B cell (primary cell): ENCODE measurements around the gene KRTAP4-3. TPM values are rescaled to one million over a fixed set of nuclear protein-coding genes. Genes with fewer than 3 reads are reported as not detected.

Source experiments
- ATAC-seq: fragments of 200-7000 bp; cut with Tn5 transposase; one replicate; pipeline ENCODE4 v1.10.0; 2021; ENCODE audit warnings: low read depth, mild to moderate bottlenecking, moderate number of reproducible peaks, moderate library complexity
- CTCF ChIA-PET: fragments of 350-600 bp; sonication (Branson Sonifier 250); formaldehyde crosslinking; loops from one replicate; lab custom pipeline; 2021; ENCODE audit warnings: antibody characterized with exemption, inconsistent platforms; lab: Charles Lee
- POLR2A ChIA-PET: fragments of 350-600 bp; sonication (Branson Sonifier 250); formaldehyde crosslinking; loops from one replicate; lab custom pipeline; 2021; ENCODE audit warnings: antibody characterized with exemption; lab: Charles Lee
- DNase-seq: peaks from one replicate; pipeline ENCODE4 v3.0.0; 2013
- H2AFZ ChIP-seq: 2 replicates; pipeline ENCODE4 v1.6.1; 2012; ENCODE audit warnings: mild to moderate bottlenecking, low read depth, low read length; ENCODE audit not compliant: insufficient read depth, poor library complexity, severe bottlenecking
- H3K27ac ChIP-seq, 2 donors: 1 replicate in 1 of 2; 2 replicates in 1 of 2; pipeline ENCODE4 v1.5.1; 2012 to 2013; ENCODE audit warnings: low read length in 2 of 2, mild to moderate bottlenecking in 2 of 2, moderate library complexity in 1 of 2
- H3K27me3 ChIP-seq, 4 experiments: fragments of 200-600 bp in 1 of 4; sonication (generic) in 1 of 4; replicated peaks in 1 of 4; 1 replicate in 2 of 4; 2 replicates in 2 of 4; pipeline versions ENCODE4 v1.6.1 to v1.7.0; 2013 to 2016; ENCODE audit warnings: low read length in 3 of 4, mild to moderate bottlenecking in 2 of 4, mixed read lengths in 1 of 4, moderate library complexity in 1 of 4; ENCODE audit not compliant: insufficient read depth in 4 of 4, control insufficient read depth in 3 of 4; ENCODE audit errors: control extremely low read depth in 1 of 4
- H3K36me3 ChIP-seq, 2 experiments: replicated peaks in 1 of 2; 1 replicate in 1 of 2; 2 replicates in 1 of 2; pipeline versions ENCODE4 v1.6.1 to v1.7.1; 2013; ENCODE audit warnings: low read length in 1 of 2; ENCODE audit not compliant: insufficient read depth in 2 of 2, control insufficient read depth in 1 of 2; ENCODE audit errors: control extremely low read depth in 1 of 2, extremely low read depth in 1 of 2
- H3K4me1 ChIP-seq, 2 donors: fragments of 200-600 bp in 1 of 2; sonication (generic) in 1 of 2; 1 replicate in 1 of 2; 2 replicates in 1 of 2; pipeline versions ENCODE4 v1.5.1 to v1.6.1; 2013 to 2017; ENCODE audit warnings: low read length in 2 of 2; ENCODE audit not compliant: control insufficient read depth in 2 of 2, insufficient read depth in 2 of 2
- H3K4me2 ChIP-seq: replicated peaks from 2 replicates; pipeline ENCODE3; 2012; ENCODE audit warnings: mild to moderate bottlenecking, low read depth, low read length; ENCODE audit not compliant: poor library complexity, severe bottlenecking
- H3K4me3 ChIP-seq, 5 experiments: fragments of 200-600 bp in 1 of 5; sonication (generic) in 1 of 5; 1 replicate in 3 of 5; 2 replicates in 2 of 5; pipeline versions ENCODE4 v1.5.1 to v1.7.0; 2011 to 2016; ENCODE audit warnings: low read length in 4 of 5, mild to moderate bottlenecking in 4 of 5, low read depth in 2 of 5, control low read depth in 1 of 5, moderate library complexity in 1 of 5; ENCODE audit not compliant: insufficient read depth in 1 of 5; ENCODE audit errors: control extremely low read depth in 1 of 5, extremely low read depth in 1 of 5
- H3K79me2 ChIP-seq: fragments of 200-600 bp; sonication (generic); one replicate; pipeline ENCODE4 v1.6.0; 2016; ENCODE audit warnings: low read length; ENCODE audit not compliant: control insufficient read depth, insufficient read depth
- H3K9ac ChIP-seq: fragments of 200-600 bp; sonication (generic); 2 replicates; pipeline ENCODE4 v1.6.1; 2017; ENCODE audit warnings: mild to moderate bottlenecking, low read length, moderate library complexity
- H3K9me3 ChIP-seq, 3 donors: one replicate each; pipeline versions ENCODE4 v1.6.1 to v1.7.1; 2013; ENCODE audit warnings: low read length in 2 of 3; ENCODE audit not compliant: control insufficient read depth in 2 of 3, insufficient read depth in 1 of 3; ENCODE audit errors: control extremely low read depth in 1 of 3
- H4K20me1 ChIP-seq: 2 replicates; pipeline ENCODE4 v1.6.0; 2012; ENCODE audit warnings: mild to moderate bottlenecking, low read length; ENCODE audit not compliant: insufficient read depth, control insufficient read depth, poor library complexity, severe bottlenecking
- H3K27ac Mint-ChIP-seq: one replicate; pipeline ENCODE4 v1.8.0; 2021; ENCODE audit warnings: mixed read lengths
- H3K27me3 Mint-ChIP-seq: one replicate; pipeline ENCODE4 v1.8.0; 2021; ENCODE audit warnings: mixed read lengths
- H3K4me1 Mint-ChIP-seq: one replicate; pipeline ENCODE4 v1.8.0; 2021; ENCODE audit warnings: mixed read lengths
- H3K4me3 Mint-ChIP-seq: one replicate; pipeline ENCODE4 v1.8.0; 2021; ENCODE audit warnings: mixed read lengths
- H3K9me3 Mint-ChIP-seq: one replicate; pipeline ENCODE4 v1.8.0; 2022; ENCODE audit warnings: mixed read lengths; ENCODE audit not compliant: insufficient read depth
- CTCF ChIP-seq: fragments of 200-600 bp; IDR thresholded peaks from one replicate; pipeline ENCODE4 v1.8.0; 2022; ENCODE audit warnings: antibody characterized with exemption, mild to moderate bottlenecking
- EZH2 ChIP-seq: IDR thresholded peaks from 2 replicates; pipeline ENCODE4 v1.6.1; 2012; ENCODE audit warnings: borderline replicate concordance, low read depth, mild to moderate bottlenecking, moderate library complexity, low read length; ENCODE audit not compliant: insufficient read depth, poor library complexity, severe bottlenecking
- WGBS: methylation state at CpG from one replicate; pipeline ENCODE4 v1.1.5; 2013; ENCODE audit warnings: missing lambda C conversion rate; ENCODE audit not compliant: insufficient coverage; 5-methylcytosine and 5-hydroxymethylcytosine counted together
- intact Hi-C: fragments of 100-400 bp; cut with micrococcal nuclease; formaldehyde crosslinking; loops from one replicate; pipeline ENCODE4 v1.10.0; 2022
- polyA plus RNA-seq: library from polyadenylated mRNA; depleted of rRNA; stranded (reverse); fragments of >200 nt; gene quantifications from 2 replicates; pipeline ENCODE4 v1.2.3, GENCODE V29; 2012
- total RNA-seq, 2 donors: library from RNA; stranded (reverse); fragments of 120-200 nt in 1 of 2; gene quantifications; 1 replicate in 1 of 2; 2 replicates in 1 of 2; pipeline versions ENCODE4 v1.2.3 to v1.2.4, GENCODE V29; 2013 to 2022

Gene KRTAP4-3
- total and polyA plus RNA-seq, 2 donors (not counting 1 experiment from before 2014, with no cell fraction given), result not detected

GRCh38 chr17:41186872-41187271 lies 18.9 kb upstream of the KRTAP4-3 start:
- no peaks in the 10 kb centered on the region for H3K79me2 ChIP-seq
- TF ChIP-seq CTCF (no peak), EZH2 (no peak)
- no peaks in the 10 kb centered on the region for H3K36me3 ChIP-seq
- H3K9me3 Mint-ChIP-seq, result no peaks in the 10 kb centered on the region
- H3K4me3 Mint-ChIP-seq, result no peak overlapping the region
- POLR2A ChIA-PET, result no interaction called here
- peaks cover 43% of the 10 kb centered on the region for H3K27me3 Mint-ChIP-seq
- no peak overlapping the region for H2AFZ ChIP-seq
- no peaks in the 10 kb centered on the region for H3K4me1 Mint-ChIP-seq
- intact Hi-C loops, result no loop called here
- CTCF ChIA-PET, result no interaction called here
- H4K20me1 ChIP-seq, result no peaks in the 10 kb centered on the region
- no peak overlapping the region for H3K27ac Mint-ChIP-seq
- H3K9ac ChIP-seq, result no peak overlapping the region
- no peak overlapping the region for H3K4me2 ChIP-seq
- no peak for ATAC-seq
- no peak overlapping the region for H3K27ac ChIP-seq
- H3K27me3 ChIP-seq, result no peaks in the 10 kb centered on the region
- no peaks in the 10 kb centered on the region for H3K4me1 ChIP-seq
- 96% methylated on average over 2 of the region's 2 CpGs for WGBS
- H3K4me3 ChIP-seq, result no peak overlapping the region
- DNase-seq, result no peak
- peaks cover 0 to 4% (median 0%) of the 10 kb centered on the region in 3 donors for H3K9me3 ChIP-seq

- H3K27me3 Mint-ChIP-seq, result peaks cover 28% of the 10 kb centered on the region
- intact Hi-C loops, result no loop called here
- H3K79me2 ChIP-seq, result no peaks in the 10 kb centered on the region
- no peaks in the 10 kb centered on the region for H3K4me1 Mint-ChIP-seq
- H3K4me3 Mint-ChIP-seq, result no peak overlapping the region
- H3K27me3 ChIP-seq, result no peaks in the 10 kb centered on the region
- H3K36me3 ChIP-seq, result no peaks in the 10 kb centered on the region
- ChIA-PET CTCF (no interaction called here), POLR2A (no interaction called here)
- no CpG with 5 or more reads among the region's 1 CpG for WGBS
- H3K9me3 Mint-ChIP-seq, result no peaks in the 10 kb centered on the region
- H3K4me2 ChIP-seq, result no peak overlapping the region
- TF ChIP-seq EZH2 (no peak), CTCF (no peak)
- H3K9me3 ChIP-seq, result peaks cover 0 to under 1% (median 0%) of the 10 kb centered on the region in 3 donors
- H4K20me1 ChIP-seq, result no peaks in the 10 kb centered on the region
- H3K27ac ChIP-seq, result no peak overlapping the region
- no peak overlapping the region for H3K9ac ChIP-seq
- H3K4me1 ChIP-seq, result no peaks in the 10 kb centered on the region
- no peak for ATAC-seq
- no peak for DNase-seq
- no peak overlapping the region for H3K4me3 ChIP-seq
- H3K27ac Mint-ChIP-seq, result no peak overlapping the region
- H2AFZ ChIP-seq, result no peak overlapping the region
Observed at GRCh38 chr17:41185001-41185400, 17.0 kb upstream of the KRTAP4-3 start.
